Fibroblast of lung (primary cell): ENCODE results near the gene KLHL29. TPM values are rescaled to one million over a fixed set of nuclear protein-coding genes. Genes with fewer than 3 reads are reported as not detected.

Experiments
- DNase-seq, 2 donors: peaks; one replicate each; pipeline versions ENCODE4 v3.0.0 to v3.0.0-alpha.2; 2010; ENCODE audit warnings: low read depth in 2 of 2
- H2AFZ ChIP-seq: 2 replicates; pipeline ENCODE4 v1.5.1; 2012; ENCODE audit warnings: low read length, control low read depth, inconsistent platforms
- H3K27ac ChIP-seq: 2 replicates; pipeline ENCODE4 v1.5.1; 2011; ENCODE audit warnings: low read length, control low read depth; ENCODE audit not compliant: insufficient read depth
- H3K27me3 ChIP-seq: 2 replicates; pipeline ENCODE4 v1.5.1; 2011; ENCODE audit warnings: mild to moderate bottlenecking, low read length; ENCODE audit not compliant: control insufficient read depth, insufficient read depth
- H3K36me3 ChIP-seq: 2 replicates; pipeline ENCODE4 v1.5.1; 2011; ENCODE audit warnings: low read length; ENCODE audit not compliant: control insufficient read depth, insufficient read depth
- H3K4me1 ChIP-seq: 2 replicates; pipeline ENCODE4 v1.5.1; 2011; ENCODE audit warnings: low read length; ENCODE audit not compliant: control insufficient read depth, insufficient read depth; ENCODE audit errors: extremely low read depth
- H3K4me2 ChIP-seq: 2 replicates; pipeline ENCODE4 v1.5.1; 2011; ENCODE audit warnings: low read length, control low read depth; ENCODE audit not compliant: insufficient read depth; ENCODE audit errors: extremely low read depth
- H3K4me3 ChIP-seq, 4 experiments: fragments of 200-600 bp in 1 of 4; sonication (generic) in 1 of 4; replicated peaks in 1 of 4; 2 replicates each; pipeline ENCODE4 v1.5.1; 2011 to 2016; ENCODE audit warnings: low read length in 4 of 4, low read depth in 3 of 4, mild to moderate bottlenecking in 3 of 4, control low read depth in 2 of 4, inconsistent platforms in 1 of 4, mixed read lengths in 1 of 4; ENCODE audit not compliant: insufficient read depth in 1 of 4; ENCODE audit errors: control extremely low read depth in 1 of 4
- H3K79me2 ChIP-seq: 2 replicates; pipeline ENCODE4 v1.5.1; 2012; ENCODE audit warnings: mild to moderate bottlenecking, low read length, inconsistent platforms; ENCODE audit not compliant: control insufficient read depth, insufficient read depth
- H3K9ac ChIP-seq: 2 replicates; pipeline ENCODE4 v1.5.1; 2011; ENCODE audit warnings: mild to moderate bottlenecking, low read length, control low read depth; ENCODE audit not compliant: insufficient read depth
- H3K9me3 ChIP-seq: 2 replicates; pipeline ENCODE4 v1.5.1; 2012; ENCODE audit warnings: low read depth, low read length; ENCODE audit not compliant: control insufficient read depth, insufficient read depth
- H4K20me1 ChIP-seq: 2 replicates; pipeline ENCODE4 v1.5.1; 2011; ENCODE audit warnings: low read length; ENCODE audit not compliant: control insufficient read depth, insufficient read depth; ENCODE audit errors: extremely low read depth
- CTCF ChIP-seq, 2 donors: IDR thresholded peaks in 1 of 2; conservative IDR thresholded peaks in 1 of 2; 1 replicate in 1 of 2; 2 replicates in 1 of 2; pipeline ENCODE4 v1.5.1; 2011 to 2012; ENCODE audit warnings: low read length in 2 of 2, control low read depth in 1 of 2, inconsistent platforms in 1 of 2, low read depth in 1 of 2, mild to moderate bottlenecking in 1 of 2
- EZH2 ChIP-seq: IDR thresholded peaks from 2 replicates; pipeline ENCODE4 v1.5.1; 2012; ENCODE audit warnings: low read length, control low read depth, mild to moderate bottlenecking; ENCODE audit errors: missing control alignments
- polyA plus RNA-seq, 2 donors: library from polyadenylated mRNA; depleted of rRNA in 1 of 2; stranded (reverse) in 1 of 2; unstranded in 1 of 2; fragments of >200 nt; gene quantifications; 2 replicates each; pipeline ENCODE4 v1.2.1, GENCODE V29; 2011 to 2012; ENCODE audit warnings: missing spikeins in 1 of 2
- total RNA-seq: library from RNA; depleted of rRNA; stranded (reverse); fragments of >200 nt; gene quantifications from 2 replicates; pipeline ENCODE4 v1.2.1, GENCODE V29; 2014

The KLHL29 gene
- total and polyA plus RNA-seq, 2 donors (not counting 1 experiment from before 2014, with no cell fraction given), result 7.1 to 7.9 TPM

GRCh38 chr2:23484767-23485166 lies 99.8 kb downstream of the KLHL29 start:
- no peak for DNase-seq
- no peak for TF ChIP-seq CTCF (conservative IDR thresholded peaks at IDR 0.05 in 1 of 2, IDR thresholded peaks at IDR 0.05 in 1 of 2; ENCODE audit: low read depth in 1 of 2, low read length in 2 of 2)
- Histone ChIP-seq H2AFZ (no peak overlapping the region), H3K9ac (no peak overlapping the region), H3K4me3 (no peak overlapping the region), H3K27ac (no peak overlapping the region), H3K79me2 (no peaks in the 10 kb centered on the region), H3K36me3 (no peaks in the 10 kb centered on the region), H3K27me3 (no peaks in the 10 kb centered on the region), H4K20me1 (no peaks in the 10 kb centered on the region), H3K9me3 (no peaks in the 10 kb centered on the region), H3K4me2 (no peak overlapping the region), H3K4me1 (peaks cover 5% of the 10 kb centered on the region)

- Histone ChIP-seq H2AFZ (no peak overlapping the region), H3K4me2 (no peak overlapping the region), H4K20me1 (no peaks in the 10 kb centered on the region), H3K9me3 (no peaks in the 10 kb centered on the region), H3K9ac (no peak overlapping the region), H3K27ac (no peak overlapping the region), H3K27me3 (no peaks in the 10 kb centered on the region), H3K4me1 (peaks cover 5% of the 10 kb centered on the region), H3K79me2 (no peaks in the 10 kb centered on the region), H3K36me3 (no peaks in the 10 kb centered on the region), H3K4me3 (no peak overlapping the region)
- no peak for DNase-seq
- TF ChIP-seq CTCF (conservative IDR thresholded peaks at IDR 0.05 in 1 of 2, IDR thresholded peaks at IDR 0.05 in 1 of 2; ENCODE audit: low read depth in 1 of 2, low read length in 2 of 2) (no peak), EZH2 (no peak)
Measured at GRCh38 chr2:23485261-23485660, 100.3 kb downstream of the KLHL29 start.

GRCh38 chr2:23485841-23486683 lies 101.1 kb downstream of the KLHL29 start:
- no peak for TF ChIP-seq CTCF (conservative IDR thresholded peaks at IDR 0.05 in 1 of 2, IDR thresholded peaks at IDR 0.05 in 1 of 2; ENCODE audit: low read depth in 1 of 2, low read length in 2 of 2)
- no peaks in the 10 kb centered on the region for H3K79me2 ChIP-seq
- H3K4me2 ChIP-seq, result no peak overlapping the region
- no peak for DNase-seq
- no peak overlapping the region for H2AFZ ChIP-seq
- H3K36me3 ChIP-seq, result no peaks in the 10 kb centered on the region
- no peaks in the 10 kb centered on the region for H4K20me1 ChIP-seq
- H3K27ac ChIP-seq, result no peak overlapping the region
- no peaks in the 10 kb centered on the region for H3K27me3 ChIP-seq
- H3K9ac ChIP-seq, result no peak overlapping the region
- H3K4me3 ChIP-seq, result no peak overlapping the region
- no peaks in the 10 kb centered on the region for H3K4me1 ChIP-seq
- no peaks in the 10 kb centered on the region for H3K9me3 ChIP-seq
